Measurements from ENCODE around the gene CNGA1. TPM values are rescaled to one million over a fixed set of nuclear protein-coding genes. Genes with fewer than 3 reads are reported as not detected.
"Not testable (repeated sequence)": the region's sequence is repeated elsewhere in the genome, so short reads cannot be mapped to it uniquely, and the experiment has no call there.

CNGA1 gene
- total RNA-seq, 2 experiments from 2014 or later: 0.38 TPM; not detected in 1

DNA sequence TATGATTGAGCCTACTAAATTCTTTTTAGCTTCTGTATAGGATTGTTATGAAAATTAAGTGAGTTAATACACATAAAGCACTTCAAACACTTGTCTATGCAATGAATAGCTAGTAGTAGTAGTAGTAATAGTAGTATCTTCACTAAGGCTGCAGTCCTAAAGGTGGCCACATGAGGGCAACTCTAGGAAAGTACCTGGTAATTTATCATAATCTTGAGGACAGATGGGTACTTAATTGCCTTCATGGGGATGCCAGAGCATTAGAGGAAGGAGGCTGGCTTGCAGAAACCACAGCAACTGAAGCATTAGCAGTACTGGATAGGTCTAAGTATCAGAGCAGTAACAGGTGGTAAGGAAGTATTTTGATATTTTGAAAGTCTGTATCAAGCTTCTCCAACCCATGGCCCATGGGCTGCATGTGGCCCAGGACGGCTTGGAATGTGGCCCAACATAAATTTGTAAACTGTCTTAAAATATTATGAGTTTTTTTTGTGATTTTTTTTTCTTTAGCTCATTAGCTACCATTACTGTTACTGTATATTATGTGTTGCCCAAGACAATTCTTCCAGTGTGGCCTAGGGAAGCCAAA, 17.4 kb upstream of the CNGA1 start:
- ChIA-PET POLR2A (interaction anchor here (1.2 kb wide), 1 partner anchor 15 kb away, joined by 3 read pairs; no protein-coding TSS in a partner anchor), CTCF (interaction anchor here (1.1 to 2.1 kb wide), 5 partner anchors 11 to 62 kb away, joined by 3 to 13 read pairs (median 5); no protein-coding TSS in a partner anchor)

DNA sequence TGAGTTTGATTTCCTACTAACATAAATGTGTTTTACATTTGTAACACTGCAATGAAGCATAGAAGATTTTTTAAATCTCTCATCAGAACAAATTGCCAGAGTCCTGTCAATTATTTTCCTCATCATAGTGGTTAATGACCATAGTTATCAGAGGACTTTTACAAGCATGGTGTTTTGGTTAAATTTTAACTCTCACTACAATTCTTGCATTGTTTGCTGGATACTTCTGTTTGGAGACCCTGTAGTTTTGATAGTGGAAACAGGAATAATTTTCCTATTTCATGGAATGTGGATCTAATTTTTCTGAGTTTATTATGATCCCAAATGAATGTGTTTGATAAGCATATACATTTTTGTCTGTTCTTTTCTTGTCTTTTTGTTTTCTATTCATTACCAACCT, 16.9 kb upstream of the CNGA1 start:
- CTCF ChIA-PET: interaction anchor here (1.9 to 2.1 kb wide), 2 partner anchors 11 to 14 kb away, joined by 6 to 13 read pairs; no protein-coding TSS in a partner anchor

DNA sequence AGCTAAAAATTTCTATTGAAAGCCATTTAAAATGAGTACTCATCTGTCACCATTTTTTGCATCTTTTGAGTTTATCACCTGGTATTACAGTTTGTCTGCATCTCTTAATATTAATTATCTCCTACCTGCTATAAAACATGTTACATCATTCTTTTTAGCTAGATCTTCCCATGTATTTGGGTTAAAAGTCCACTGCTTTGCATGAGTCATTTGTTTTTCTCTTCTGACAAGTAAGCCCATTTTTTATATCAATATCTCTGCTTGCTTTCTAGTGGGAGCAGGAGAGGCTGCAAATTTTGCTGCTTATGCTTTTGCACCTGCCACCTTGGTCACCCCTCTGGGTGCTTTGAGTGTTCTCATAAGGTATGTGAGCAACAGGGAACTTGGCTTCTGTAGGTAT, 16.2 kb upstream of the CNGA1 start:
- POLR2A ChIA-PET: no interaction called here
- CTCF ChIA-PET: no interaction called here

More for the DNA sequence above, 16.9 kb upstream of the CNGA1 start:
- POLR2A ChIA-PET: interaction anchor here (1.2 kb wide), 1 partner anchor 14 kb away, joined by 3 read pairs; no protein-coding TSS in a partner anchor

DNA sequence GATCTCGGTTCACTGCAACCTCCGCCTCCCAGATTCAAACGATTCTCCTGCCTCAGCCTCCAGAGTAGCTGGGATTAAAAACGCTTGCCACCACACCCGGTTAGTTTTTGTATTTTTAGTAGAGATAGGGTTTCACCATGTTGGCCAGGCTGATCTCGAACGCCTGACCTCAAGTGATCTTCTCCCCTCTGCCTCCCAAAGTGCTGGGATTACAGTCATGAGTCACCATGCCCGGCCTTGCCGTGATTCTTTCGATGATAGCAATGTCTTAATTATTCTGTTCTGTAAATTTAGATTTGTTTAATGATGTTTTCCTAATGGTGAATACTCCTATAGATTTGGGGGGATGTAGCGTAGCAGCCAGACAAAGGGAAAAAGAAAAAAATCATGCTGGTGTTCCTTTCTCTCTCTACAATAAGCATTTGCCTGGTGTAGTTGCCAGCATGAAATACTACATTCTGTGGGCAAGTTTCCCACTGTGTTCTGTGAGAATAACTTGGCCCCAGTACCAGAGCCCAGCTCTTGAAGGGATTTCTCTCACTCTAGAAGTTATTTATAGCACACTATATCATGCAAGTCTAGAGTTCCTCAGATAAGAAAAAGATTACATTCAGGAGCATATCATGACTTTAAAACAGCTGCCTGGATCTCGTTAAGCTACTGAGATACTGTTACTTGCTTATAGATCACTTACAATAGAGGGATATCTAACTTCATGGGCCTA, 15.5 kb upstream of the CNGA1 start:
- ChIA-PET POLR2A (no interaction called here), CTCF (no interaction called here)

DNA sequence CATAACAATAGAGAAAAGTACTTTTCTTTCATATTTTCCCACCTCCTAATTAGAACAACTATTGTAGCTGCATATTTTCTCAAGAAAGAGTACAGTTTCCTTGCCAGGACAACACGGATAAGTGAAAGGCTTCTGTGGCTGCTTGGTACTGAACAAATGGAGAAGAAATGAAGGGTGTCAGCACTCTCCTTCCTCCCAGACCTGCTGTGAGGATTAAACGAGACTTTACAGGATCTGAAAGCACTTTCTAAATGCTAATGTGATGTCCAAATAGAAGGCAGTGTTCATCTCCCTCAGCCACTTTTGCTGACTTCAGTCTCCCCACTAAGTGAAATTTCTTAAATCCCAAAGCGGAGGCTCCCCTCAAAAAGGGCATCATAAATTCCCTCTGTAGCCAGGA, 14.0 kb upstream of the CNGA1 start:
- POLR2A ChIA-PET: no interaction called here
- CTCF ChIA-PET: no interaction called here

DNA sequence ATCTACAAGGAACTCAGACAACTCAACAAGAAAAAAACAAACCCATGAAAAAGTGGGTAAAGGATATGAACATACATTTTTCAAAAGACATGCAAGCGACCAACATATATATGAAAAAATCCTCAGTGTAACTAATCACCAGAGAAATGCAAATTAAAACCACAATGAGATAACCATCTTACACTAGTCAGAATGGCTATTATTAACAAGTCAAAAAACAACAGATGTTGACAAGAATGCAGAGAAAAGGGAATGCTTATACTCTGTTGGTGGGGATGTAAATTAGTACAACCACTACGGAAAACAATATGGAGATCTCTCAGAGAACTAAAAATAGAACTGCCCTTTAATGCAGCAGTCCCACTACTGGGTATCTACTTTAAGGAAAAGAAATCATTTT, 12.2 kb upstream of the CNGA1 start:
- POLR2A ChIA-PET: no interaction called here
- CTCF ChIA-PET: no interaction called here

DNA sequence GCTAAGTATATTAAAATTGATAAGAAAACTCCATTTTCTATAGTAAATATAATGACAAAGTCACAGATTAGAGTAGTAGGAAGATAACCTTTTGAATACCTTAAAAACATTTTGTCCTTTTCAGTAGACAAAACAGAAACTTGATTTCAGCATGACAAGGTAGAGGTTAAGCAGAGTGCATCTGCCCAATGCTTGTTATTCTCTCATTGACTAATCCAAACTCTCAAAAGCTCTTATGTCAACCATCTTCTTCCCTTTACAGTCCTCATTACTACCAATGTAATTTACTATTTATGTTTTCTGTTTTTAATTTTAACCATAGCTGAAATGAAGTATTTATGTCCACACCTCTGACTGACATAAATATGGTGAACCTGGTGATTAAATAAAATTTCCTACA, 11.2 kb upstream of the CNGA1 start:
- CTCF ChIA-PET: no interaction called here
- POLR2A ChIA-PET: interaction anchor here (0.5 kb wide), 1 partner anchor 275 kb away, joined by 6 read pairs; no protein-coding TSS in a partner anchor

DNA sequence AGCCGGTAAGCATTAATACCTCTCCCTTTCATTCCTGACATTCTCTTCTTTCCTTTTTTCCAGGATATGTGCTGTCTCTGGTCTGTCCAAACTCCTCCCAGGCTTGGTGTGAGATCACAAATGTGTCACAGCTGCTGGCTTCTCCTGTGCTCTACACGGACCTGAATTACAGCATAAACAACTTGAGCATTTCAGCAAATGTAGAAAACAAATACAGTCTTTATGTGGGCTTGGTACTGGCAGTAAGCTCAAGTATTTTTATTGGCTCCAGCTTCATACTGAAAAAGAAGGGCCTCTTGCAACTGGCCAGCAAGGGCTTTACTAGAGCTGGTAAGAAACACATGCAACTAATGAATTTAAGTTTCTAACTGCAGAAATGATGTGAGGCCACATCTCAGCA, 8.5 kb upstream of the CNGA1 start:
- POLR2A ChIA-PET: no interaction called here
- CTCF ChIA-PET: no interaction called here

DNA sequence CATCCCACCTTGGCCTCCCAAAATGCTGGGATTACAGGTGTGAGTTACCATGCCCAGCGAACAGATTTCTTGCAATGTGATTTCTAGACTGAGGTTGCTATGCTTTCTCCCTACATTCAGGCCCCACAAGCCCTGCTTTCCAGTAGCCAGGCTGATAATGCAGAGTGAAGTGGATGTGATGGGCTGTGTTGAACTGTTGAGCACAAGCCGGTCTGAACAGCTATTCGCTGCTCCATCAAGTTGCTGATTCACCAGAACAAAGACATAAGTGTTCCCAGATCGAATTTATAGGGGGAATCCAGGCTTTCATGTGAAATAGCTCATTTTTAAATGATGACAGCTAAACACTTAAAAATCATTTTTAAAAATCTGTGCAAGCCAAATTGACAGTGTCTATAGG, 8.0 kb upstream of the CNGA1 start:
- ChIA-PET CTCF (no interaction called here), POLR2A (no interaction called here)

DNA sequence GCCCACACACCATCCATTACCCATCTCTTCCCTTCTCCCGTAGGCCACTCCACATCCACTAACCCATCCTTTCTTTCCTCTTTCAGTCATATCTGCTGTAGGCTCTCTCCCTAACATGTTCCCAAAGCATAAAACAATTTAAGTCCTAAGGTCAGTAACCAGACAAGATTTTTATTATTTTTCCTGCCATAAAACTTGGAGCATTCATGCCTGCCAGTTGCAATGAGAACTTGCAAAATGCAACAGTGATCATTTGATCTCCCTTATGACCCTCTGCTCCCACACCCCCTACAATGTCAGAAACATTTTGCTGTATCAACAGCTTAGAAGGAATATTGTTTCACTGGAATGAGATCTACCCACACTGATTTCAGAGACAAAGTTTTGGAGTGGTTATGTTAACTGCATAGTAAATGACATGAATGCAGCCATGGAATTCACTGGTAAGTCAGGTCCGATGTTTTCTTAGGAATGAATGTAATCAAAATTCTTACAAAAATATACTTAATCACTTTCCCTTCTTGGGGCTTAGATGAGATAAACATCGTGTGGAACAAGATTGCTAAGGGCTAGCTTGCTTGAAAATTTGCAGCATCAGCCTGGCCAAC, 5.8 kb upstream of the CNGA1 start:
- ChIA-PET CTCF (no interaction called here), POLR2A (no interaction called here)

DNA sequence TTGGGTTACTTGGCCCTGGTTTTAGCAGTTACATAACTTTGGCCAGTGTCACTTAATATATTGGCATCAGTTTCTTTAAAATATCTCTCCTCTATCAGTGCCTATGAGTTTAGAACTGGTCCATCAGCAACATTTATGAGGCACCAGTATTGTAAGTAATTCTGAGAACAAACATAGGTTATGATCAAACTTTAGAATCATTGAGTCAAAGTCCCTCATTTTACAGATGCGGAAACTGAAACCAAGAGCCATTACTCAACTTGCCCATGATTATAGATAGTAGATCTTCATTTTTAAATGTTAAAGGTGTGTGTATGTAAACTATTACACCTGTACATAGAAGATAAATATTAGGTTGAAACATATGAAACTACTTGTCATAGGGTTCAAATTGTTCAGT, 4.6 kb upstream of the CNGA1 start:
- ChIA-PET CTCF (no interaction called here), POLR2A (no interaction called here)

DNA sequence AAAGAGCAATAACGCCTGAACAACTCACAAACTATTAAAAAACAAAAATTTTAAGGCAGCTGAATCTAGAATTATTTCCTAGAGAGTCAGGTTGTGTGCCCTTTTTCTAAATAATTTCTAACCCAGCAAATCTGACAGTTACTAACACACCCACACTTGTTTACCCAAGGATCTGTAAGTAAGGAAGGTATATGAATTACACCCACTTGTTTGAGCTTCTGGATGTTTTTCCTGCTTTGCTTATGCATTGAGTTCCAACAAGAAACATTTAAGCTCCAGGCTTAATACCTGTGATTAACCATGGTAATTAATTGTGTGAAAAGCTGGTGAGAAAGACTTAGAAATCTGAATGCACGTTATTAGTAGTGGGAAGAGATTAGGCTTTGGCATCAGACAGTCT, 1.6 kb upstream of the CNGA1 start:
- POLR2A ChIA-PET: no interaction called here

DNA sequence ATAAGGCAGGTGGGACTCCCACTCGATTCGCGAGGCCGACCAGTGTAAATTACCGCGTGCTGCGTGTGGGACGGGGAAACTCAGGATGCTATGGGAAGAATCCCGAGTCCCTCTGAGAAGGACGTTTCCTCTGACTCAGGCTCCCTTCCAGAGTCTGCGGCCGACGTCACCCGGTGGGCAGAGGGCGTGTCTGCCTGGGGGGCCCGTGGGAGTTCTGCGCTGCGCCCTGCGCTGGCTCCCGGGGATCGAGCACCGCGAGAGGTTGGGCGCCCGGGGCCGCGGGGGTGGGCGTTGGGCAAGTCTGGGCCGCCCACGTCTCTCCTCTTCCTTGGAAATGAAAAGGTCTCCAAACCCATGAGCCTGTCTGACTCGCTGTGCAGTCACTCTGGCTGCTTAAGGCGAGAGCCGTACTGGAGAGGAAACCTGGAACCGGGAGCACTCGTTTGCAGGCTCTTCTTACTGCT, 659 bp upstream of the CNGA1 start:
- POLR2A ChIA-PET: no interaction called here
- CTCF ChIA-PET: interaction anchor here (1.1 kb wide), 1 partner anchor 74 kb away, joined by 3 read pairs; no protein-coding TSS in a partner anchor

More for the DNA sequence above, 1.6 kb upstream of the CNGA1 start:
- CTCF ChIA-PET: interaction anchor here (1.0 to 2.8 kb wide), 4 partner anchors 16 to 47 kb away, joined by 3 to 13 read pairs (median 4); no protein-coding TSS in a partner anchor

DNA sequence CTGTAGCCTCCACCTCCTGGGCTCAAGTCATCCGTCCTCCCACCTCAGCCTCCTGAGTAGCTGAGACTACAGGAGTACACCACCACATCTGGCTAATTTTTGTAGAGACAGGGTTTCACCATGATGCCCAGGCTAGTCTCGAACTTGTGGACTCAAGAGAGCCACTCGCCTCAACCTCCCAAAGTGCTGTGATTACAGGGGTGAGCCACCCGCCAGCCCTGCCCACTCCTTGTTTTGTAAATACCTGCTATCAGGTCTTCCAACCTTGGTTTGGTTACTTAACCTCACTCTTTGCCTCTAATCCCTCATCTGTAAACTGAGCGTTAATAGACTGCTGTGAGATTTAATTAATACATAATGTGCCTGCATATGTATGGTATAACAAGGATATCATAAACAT, 803 bp downstream of the CNGA1 start:
- ChIA-PET POLR2A (no interaction called here), CTCF (no interaction called here)

DNA sequence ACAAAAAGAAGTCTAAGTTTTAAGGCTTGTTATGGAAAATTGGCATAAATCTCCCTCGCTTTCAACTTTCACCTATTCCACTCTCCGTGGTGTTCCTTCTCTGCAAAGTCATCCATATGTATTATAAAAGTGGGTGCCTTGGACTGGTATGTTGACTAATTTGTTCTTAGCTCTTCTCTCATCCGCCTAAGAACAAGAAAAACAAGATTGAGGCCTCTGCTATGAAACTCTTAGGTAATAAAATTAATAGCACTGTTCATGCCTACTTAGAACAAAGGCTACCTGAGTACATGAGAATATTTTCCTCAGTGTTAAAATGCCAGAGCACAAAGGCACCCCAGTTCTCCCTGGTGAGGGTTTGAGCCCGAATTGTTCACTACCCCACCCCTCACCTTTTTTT, 1.3 kb downstream of the CNGA1 start:
- CTCF ChIA-PET: no interaction called here
- POLR2A ChIA-PET: no interaction called here

DNA sequence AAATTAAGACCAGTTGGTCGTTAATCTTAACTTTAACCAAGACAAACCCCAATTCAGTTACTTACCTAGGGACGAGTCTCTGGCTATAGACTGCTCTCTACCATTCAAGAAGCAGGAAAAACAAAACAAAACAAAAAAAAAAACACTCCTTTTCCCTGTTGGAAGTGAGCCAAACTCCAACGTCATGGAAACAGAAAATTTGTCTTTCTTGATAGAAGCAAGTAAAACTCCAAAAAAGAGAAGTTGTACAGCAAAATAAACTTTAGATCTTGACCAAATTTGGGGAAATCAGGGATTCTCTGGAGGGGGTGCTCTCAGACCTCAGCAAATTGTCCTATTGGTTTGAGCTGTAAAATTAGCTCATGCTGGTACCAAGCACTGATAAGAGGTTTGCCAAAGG, 3.7 kb downstream of the CNGA1 start:
- POLR2A ChIA-PET: no interaction called here
- CTCF ChIA-PET: no interaction called here

DNA sequence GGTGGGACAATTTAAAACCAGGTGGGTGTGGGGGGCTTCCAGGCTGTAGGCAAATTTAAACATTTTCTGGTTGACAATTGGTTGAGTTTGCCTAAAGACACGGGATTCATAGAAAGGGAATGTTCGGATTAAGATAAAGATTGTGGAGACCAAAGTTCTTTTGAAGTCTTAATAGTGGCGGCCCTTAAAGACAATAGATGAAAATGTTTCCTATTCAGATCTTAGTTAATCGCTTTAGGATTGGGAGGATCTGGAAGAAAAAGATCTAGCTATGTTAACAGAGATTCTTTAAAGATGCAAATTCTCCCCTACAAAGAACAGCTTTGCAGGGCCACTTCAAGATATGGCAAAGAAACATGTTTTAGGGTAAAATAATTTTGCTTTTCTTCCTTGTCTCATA, 4.8 kb downstream of the CNGA1 start:
- POLR2A ChIA-PET: no interaction called here
- CTCF ChIA-PET: no interaction called here

DNA sequence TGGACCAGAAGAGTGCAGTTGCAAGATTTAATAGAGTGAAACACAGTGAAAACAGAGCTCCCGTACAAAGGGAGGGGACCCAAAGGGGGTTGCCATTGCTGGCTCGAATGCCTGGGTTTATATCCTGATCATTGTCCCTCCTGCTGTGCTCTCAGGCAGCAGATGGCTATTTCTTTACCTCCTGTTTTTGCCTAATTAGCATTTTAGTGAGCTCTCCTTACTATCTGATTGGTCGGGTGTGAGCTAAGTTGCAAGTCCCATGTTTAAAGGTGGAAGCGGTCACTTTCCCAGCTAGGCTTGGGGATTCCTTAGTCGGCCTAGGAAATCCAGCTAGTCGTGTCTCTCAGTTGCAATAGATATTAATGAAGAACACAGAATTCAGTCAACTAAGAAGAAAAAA, 5.6 kb downstream of the CNGA1 start:
- POLR2A ChIA-PET, CTCF ChIA-PET: not testable (repeated sequence)

DNA sequence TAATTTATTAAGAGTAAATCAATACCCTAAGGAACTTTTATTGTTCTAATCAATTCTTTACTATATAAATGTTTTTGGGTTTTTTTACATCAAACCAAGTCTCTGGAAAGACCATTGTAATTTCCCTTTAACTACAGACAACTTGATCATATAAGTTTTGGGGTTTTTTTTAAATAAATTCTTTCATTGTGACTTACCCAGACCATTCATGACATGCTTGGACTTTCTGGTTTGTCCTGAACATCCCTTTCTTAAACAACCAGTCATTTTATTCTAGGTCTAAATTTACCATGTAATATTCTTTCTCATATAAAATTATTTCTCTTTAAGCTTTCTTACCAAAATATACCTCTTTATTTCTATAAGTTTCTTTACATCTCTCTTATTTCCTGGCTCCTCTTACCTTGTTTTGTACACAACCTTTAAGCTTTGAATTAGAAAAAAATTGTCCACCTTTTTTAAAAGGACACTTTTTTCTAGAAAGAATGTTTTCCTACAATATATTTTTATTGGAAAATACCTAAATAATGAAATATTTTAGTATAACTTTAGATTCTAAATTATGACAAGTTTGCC, 8.4 kb downstream of the CNGA1 start:
- ChIA-PET POLR2A (no interaction called here), CTCF (interaction anchor here (1.5 kb wide), 1 partner anchor 78 kb away, joined by 3 read pairs; no protein-coding TSS in a partner anchor)

DNA sequence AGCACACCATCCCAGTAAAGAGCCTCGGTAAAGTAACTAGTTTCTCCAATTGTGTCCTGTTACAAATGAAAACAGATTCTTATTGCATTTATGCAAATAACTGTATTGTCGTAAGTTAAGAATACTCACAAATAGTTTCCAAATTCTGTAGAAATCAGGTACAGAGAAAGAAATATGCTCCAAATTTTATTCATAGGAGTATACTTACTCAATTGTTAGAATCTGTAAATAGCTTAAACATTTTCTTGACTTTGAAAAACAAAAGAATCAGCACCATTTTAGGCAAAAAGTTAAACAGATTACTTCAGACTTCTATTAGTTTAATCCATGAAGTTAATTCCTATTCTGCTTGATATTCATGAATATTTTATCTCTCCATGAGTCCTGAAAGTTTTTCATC, 10.7 kb downstream of the CNGA1 start:
- POLR2A ChIA-PET: no interaction called here
- CTCF ChIA-PET: no interaction called here

DNA sequence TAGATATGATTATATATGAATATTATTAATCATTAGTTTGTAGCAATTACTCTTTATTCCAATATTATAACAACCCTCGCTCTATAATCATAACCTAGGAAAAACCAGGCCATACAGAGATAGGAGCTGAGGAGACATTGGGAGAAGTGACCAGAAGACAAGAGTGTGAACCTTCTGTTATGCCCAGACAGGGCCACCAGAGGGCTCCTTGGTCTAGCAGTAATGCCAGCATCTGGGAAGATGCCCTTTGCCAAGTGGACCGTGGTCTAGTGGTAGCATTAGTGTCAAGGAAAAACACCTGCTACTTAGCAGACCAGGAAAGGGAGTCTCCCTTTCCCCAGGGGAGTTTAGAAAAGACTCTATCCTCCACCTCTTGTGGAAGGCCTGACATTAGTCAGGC, 12.9 kb downstream of the CNGA1 start:
- CTCF ChIA-PET: interaction anchor here (1.4 kb wide), 1 partner anchor 83 kb away, joined by 4 read pairs; no protein-coding TSS in a partner anchor

More for the DNA sequence above, 12.9 kb downstream of the CNGA1 start:
- POLR2A ChIA-PET: not testable (repeated sequence)
